Thyroid gland (tissue), 4 donors: ENCODE data around the gene MTA3. TPM values are rescaled to one million over a fixed set of nuclear protein-coding genes. Genes with fewer than 3 reads are reported as not detected.

Experiments used
- DNase-seq, 2 donors: peaks; one replicate each; pipeline ENCODE4 v3.0.0-alpha.2; 2019
- H3K27ac ChIP-seq, 3 donors: fragments of 200-600 bp; sonication (generic); 1 replicate in 2 of 3; 2 replicates in 1 of 3; pipeline ENCODE4 v1.5.1; 2016 to 2019; ENCODE audit warnings: mild to moderate bottlenecking in 1 of 3, moderate library complexity in 1 of 3
- H3K27me3 ChIP-seq: fragments of 200-600 bp; sonication (generic); one replicate; pipeline ENCODE4 v1.5.1; 2019
- H3K36me3 ChIP-seq, 2 donors: fragments of 200-600 bp; sonication (generic); one replicate each; pipeline ENCODE4 v1.5.1; 2016 to 2019
- H3K4me1 ChIP-seq, 2 donors: fragments of 200-600 bp; sonication (generic); one replicate each; pipeline ENCODE4 v1.5.1; 2017 to 2019
- H3K4me3 ChIP-seq, 3 donors: fragments of 200-600 bp; sonication (generic); replicated peaks in 1 of 3; 1 replicate in 2 of 3; 2 replicates in 1 of 3; pipeline ENCODE4 v1.5.1; 2016; ENCODE audit warnings: mild to moderate bottlenecking in 1 of 3
- H3K9me3 ChIP-seq: fragments of 200-600 bp; sonication (generic); one replicate; pipeline ENCODE4 v1.5.1; 2017
- POLR2A ChIP-seq, 2 donors: fragments of 450-650 bp; IDR thresholded peaks; one replicate each; pipeline ENCODE4 v1.6.1; 2017; ENCODE audit warnings: antibody characterized with exemption in 2 of 2, mild to moderate bottlenecking in 2 of 2, moderate library complexity in 1 of 2
- whole genome bisulfite sequencing, 2 donors: methylation state at CpG; one replicate each; pipeline ENCODE4 v1.1.5; 2017; 5-methylcytosine and 5-hydroxymethylcytosine counted together
- intact Hi-C: fragments of 100-400 bp; cut with DNase I; formaldehyde crosslinking; loops from one replicate; pipeline ENCODE4 v1.15.1; 2023
- total RNA-seq, 4 donors: library from RNA; depleted of rRNA; stranded (reverse); fragments of >200 nt; gene quantifications; one replicate each; pipeline ENCODE4 v1.2.3, GENCODE V29; 2016
- TF ChIP-seq, protein P1 (sequence below), 6 experiments: fragments of 200-600 bp in 3 of 6; fragments of 450-650 bp in 3 of 6; sonication (generic) in 3 of 6; IDR thresholded peaks; one replicate each; pipeline ENCODE4 v1.5.1; 2016 to 2019; ENCODE audit warnings: antibody characterized with exemption in 6 of 6, mild to moderate bottlenecking in 2 of 6, inconsistent platforms in 1 of 6, moderate library complexity in 1 of 6

MTA3 gene
- 10 to 100 TPM; 29.8 to 50.0 (median 34.0) TPM for total RNA-seq

- intact Hi-C loops: no loop called here
- TF ChIP-seq, protein P1, sequence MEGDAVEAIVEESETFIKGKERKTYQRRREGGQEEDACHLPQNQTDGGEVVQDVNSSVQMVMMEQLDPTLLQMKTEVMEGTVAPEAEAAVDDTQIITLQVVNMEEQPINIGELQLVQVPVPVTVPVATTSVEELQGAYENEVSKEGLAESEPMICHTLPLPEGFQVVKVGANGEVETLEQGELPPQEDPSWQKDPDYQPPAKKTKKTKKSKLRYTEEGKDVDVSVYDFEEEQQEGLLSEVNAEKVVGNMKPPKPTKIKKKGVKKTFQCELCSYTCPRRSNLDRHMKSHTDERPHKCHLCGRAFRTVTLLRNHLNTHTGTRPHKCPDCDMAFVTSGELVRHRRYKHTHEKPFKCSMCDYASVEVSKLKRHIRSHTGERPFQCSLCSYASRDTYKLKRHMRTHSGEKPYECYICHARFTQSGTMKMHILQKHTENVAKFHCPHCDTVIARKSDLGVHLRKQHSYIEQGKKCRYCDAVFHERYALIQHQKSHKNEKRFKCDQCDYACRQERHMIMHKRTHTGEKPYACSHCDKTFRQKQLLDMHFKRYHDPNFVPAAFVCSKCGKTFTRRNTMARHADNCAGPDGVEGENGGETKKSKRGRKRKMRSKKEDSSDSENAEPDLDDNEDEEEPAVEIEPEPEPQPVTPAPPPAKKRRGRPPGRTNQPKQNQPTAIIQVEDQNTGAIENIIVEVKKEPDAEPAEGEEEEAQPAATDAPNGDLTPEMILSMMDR (IDR thresholded peaks at IDR 0.05): no peak
- peak in 1 of 2 donors; percentile 24 for TF ChIP-seq POLR2A (IDR thresholded peaks at IDR 0.05)
- H3K9me3 ChIP-seq: no peaks in the 10 kb centered on the region
- whole genome bisulfite sequencing, 2 donors: 0% methylated on average over 4 to 9 of the region's 67 CpGs
- peaks cover 4 to 16% of the 10 kb centered on the region in 2 donors for H3K4me1 ChIP-seq
- no peaks in the 10 kb centered on the region for H3K27me3 ChIP-seq
- H3K36me3 ChIP-seq: no peaks in the 10 kb centered on the region
- peak within 1 kb of the TSS; percentile 50 to 74 (median 68) for H3K4me3 ChIP-seq
- peak; percentile 56 to 67 for DNase-seq
- peak within 1 kb of the TSS; percentile 73 to 88 (median 75) for H3K27ac ChIP-seq
These were observed at the start of gene MTA3 for GRCh38 chr2:42568401-42569115. MTA3 (plus strand) TSS chr2:42568632; CDS start chr2:42568746, 114 bp downstream.

DNA sequence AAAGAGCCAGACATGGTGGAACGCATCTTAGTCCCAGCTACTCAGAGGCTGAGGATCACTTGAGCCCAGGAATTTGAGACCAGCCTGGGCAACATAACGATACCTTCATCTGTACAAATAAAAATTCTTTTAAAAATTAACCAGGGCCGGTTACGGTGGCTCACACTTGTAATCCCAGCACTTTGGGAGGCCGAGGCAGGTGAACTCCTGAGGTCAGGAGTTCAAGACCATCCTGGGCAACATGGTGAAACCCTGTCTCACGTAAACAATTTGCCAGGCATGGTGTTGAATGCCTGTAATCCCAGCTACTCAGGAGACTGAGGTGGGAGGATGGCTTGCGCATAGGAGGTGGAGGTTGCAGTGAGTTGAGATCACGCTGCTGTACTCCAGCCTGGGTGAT lies 48.8 kb upstream of the MTA3 start:
- no peaks in the 10 kb centered on the region for H3K27me3 ChIP-seq
- TF ChIP-seq, protein P1 (IDR thresholded peaks at IDR 0.05): no peak
- TF ChIP-seq POLR2A (IDR thresholded peaks at IDR 0.05): no peak
- no peak overlapping the region for H3K4me3 ChIP-seq

GRCh38 chr2:42522035-42522434 lies 46.4 kb upstream of the MTA3 start:
- Histone ChIP-seq H3K27me3 (no peaks in the 10 kb centered on the region), H3K9me3 (no peaks in the 10 kb centered on the region), H3K4me1 (no peaks in the 10 kb centered on the region), H3K36me3 (no peaks in the 10 kb centered on the region), H3K4me3 (no peak overlapping the region), H3K27ac (no peak overlapping the region)
- TF ChIP-seq, protein P1 (IDR thresholded peaks at IDR 0.05): no peak
- TF ChIP-seq POLR2A (IDR thresholded peaks at IDR 0.05): no peak
- intact Hi-C loops: no loop called here
- WGBS, 2 donors: 72 to 100% methylated on average over 1 to 2 of the region's 2 CpGs
- no peak for DNase-seq

More for the DNA sequence above, 48.8 kb upstream of the MTA3 start:
- Histone ChIP-seq H3K9me3 (no peaks in the 10 kb centered on the region), H3K4me1 (no peaks in the 10 kb centered on the region), H3K36me3 (no peaks in the 10 kb centered on the region), H3K27ac (no peak overlapping the region)
- 79 to 80% methylated on average over 8 of the region's 8 CpGs for WGBS, 2 donors
- no peak for DNase-seq
- intact Hi-C loops: no loop called here

GRCh38 chr2:42523341-42523740 lies 45.1 kb upstream of the MTA3 start:
- TF ChIP-seq, protein P1 (IDR thresholded peaks at IDR 0.05): no peak
- TF ChIP-seq POLR2A (IDR thresholded peaks at IDR 0.05): no peak
- Histone ChIP-seq H3K36me3 (no peaks in the 10 kb centered on the region), H3K4me3 (no peak overlapping the region), H3K4me1 (no peaks in the 10 kb centered on the region), H3K27me3 (no peaks in the 10 kb centered on the region), H3K27ac (no peak overlapping the region), H3K9me3 (no peaks in the 10 kb centered on the region)
- intact Hi-C loops: no loop called here
- 31 to 38% methylated on average over 13 of the region's 13 CpGs for WGBS, 2 donors
- peak in 1 of 2 donors; percentile 3 for DNase-seq

DNA sequence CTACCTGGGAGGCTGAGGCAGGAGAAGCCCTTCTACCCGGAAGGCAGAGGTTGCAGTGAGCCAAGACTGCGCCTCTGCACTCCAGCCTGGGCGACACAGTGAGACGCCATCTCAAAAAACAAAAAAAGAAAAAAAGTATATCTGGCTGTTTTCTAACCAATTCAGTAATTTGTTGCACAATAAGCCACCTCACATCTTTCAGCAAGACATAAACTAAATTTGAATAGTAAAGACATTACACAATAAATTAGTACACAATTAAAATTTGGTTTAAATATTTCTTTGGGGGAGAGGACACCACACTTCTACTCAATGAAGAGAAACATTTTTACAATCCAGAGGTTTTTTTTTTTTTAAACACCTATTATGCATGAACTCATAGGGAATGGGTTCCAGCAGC lies 36.0 kb upstream of the MTA3 start:
- no peaks in the 10 kb centered on the region for H3K36me3 ChIP-seq
- no peaks in the 10 kb centered on the region for H3K9me3 ChIP-seq
- TF ChIP-seq POLR2A (IDR thresholded peaks at IDR 0.05): no peak
- TF ChIP-seq, protein P1 (IDR thresholded peaks at IDR 0.05): no peak
- WGBS, 2 donors: 95 to 97% methylated on average over 4 of the region's 4 CpGs
- intact Hi-C loops: no loop called here
- H3K4me1 ChIP-seq: no peaks in the 10 kb centered on the region
- H3K4me3 ChIP-seq: no peak overlapping the region
- DNase-seq: no peak
- H3K27ac ChIP-seq: no peak overlapping the region
- no peaks in the 10 kb centered on the region for H3K27me3 ChIP-seq
